Stimulated activated CD8-positive, alpha-beta memory T cell treated with anti-CD3 and anti-CD28 coated beads, Interleukin-12 subunit alpha, Interleukin-12 subunit beta, amount 100 ng/mL, for 24 hours (primary cell): ENCODE results near the gene MIF.
"Not testable (repeated sequence)": the region's sequence is repeated elsewhere in the genome, so short reads cannot be mapped to it uniquely, and the experiment has no call there.

Experiments
- DNase-seq: peaks from one replicate; pipeline ENCODE4 v3.0.0-alpha.2; 2020; ENCODE audit errors: extremely low read depth

Gene MIF

DNA sequence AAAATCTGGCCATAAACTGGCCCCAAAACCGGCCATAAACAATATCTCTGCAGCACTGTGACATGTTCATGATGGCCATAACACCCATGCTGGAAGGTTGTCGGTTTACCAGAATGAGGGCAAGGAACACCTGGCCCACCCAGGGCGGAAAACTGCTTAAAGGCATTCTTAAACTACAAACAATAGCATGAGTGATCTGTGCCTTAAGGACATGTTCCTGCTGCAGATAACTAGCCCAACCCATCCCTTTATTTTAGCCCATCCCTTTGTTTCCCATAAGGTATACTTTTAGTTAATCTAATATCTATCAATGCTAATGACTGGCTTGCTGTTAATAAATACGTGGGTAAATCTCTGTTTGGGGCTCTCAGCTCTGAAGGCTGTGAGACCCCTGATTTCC is 6.0 kb downstream of the MIF start:
- DNase-seq, result not testable (repeated sequence)

DNA sequence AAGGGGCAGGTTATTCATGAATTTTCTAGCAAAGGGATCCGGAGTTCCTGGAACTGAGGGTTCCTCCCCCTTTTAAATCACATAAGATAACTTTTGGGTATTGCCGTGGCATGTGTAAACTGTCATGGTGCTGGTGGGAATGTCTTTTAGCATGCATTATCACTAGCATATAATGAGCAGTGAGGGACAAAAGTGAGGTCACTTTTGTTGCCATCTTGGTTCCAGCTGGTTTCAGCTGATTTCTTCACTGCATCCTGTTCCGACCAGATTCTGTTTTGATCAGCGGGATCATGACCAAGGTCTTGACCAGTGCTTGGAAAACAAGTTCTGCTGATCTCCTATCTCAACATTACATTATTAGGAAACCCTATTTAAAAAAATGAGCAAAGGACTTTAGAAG is 7.4 kb downstream of the MIF start:
- DNase-seq, result no peak

DNA sequence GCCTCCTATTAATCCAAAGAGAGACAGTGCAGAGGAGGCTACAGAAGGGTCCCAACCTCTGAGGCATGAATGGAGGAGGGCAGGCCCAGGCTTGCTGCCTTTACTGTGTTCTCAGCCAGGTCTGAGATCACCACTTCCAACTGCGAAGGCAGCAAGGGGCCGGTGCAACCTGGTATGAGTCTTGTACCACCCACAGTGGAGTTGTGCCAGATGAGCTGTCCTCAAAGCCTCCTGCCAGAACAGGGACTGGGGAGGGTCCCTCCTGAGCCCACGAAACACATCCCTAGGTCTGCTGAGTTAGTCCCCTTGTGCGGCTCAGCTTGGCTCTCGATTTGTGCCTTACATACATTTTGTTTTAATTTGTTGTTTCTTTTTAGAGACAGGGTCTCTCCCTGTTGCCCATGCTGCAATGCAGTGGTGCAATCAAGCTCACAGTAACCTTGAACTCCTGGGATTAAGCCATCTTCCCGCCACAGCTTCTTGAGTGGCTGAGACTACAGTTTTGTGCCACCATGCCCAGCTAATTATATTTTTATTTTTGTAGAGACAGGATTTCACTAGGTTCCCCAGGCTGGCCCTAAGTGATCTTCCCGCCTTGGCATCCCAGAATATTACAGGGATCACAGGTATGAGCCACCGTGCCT is 9.3 kb downstream of the MIF start:
- no peak for DNase-seq

DNA sequence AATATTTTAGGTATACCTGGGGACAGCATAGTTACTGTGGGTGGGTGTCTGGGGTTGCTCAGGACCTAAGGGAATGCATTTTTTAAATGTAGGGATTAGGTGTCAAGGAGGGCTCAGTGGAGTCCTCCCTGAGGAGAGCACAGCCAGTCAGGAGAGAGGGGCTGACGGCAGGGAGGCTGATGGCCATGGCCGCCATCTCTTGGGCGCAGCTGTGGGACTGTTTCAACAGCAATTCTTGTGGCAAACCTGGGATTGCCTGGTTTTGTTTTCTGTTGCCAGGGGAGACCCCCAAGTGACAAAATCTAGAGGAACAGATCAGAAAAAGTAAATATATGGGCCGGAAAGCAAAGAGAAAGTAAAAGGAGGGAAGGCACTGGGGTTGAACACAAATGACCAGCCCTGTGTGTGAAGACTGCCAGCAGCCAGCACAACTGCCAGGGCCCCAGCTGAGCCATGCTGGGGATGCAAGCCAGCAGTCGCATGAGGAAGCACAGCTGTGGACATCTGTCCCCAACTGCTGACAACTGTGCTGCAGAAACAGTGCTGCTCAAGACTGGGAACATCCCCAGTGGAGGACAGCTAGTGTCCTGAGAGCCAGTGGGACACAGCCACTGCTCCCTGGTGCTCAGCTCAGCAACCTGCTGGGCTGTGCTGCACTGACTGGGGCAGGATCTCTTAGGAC is 10.5 kb downstream of the MIF start:
- DNase-seq, result no peak

DNA sequence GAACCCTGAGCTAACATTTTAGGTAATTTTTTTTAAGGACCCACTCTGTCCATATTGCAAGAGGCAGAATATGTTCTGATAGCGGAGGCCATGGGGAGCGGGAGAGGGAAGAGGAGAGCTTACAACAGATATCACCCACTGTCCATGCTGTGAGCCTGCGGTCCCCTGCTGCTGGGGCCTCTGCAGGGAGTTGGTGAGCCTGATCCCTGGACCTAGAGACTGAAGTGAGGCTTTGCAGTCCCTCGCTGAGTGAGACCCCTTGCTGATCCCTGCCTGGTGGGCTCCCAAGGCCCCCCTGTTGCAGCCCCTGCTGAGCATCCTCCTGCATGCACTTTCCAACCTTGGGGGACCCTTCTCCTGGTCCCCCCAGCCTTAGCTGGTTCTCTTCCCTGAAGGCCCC is 12.5 kb downstream of the MIF start:
- no peak for DNase-seq

DNA sequence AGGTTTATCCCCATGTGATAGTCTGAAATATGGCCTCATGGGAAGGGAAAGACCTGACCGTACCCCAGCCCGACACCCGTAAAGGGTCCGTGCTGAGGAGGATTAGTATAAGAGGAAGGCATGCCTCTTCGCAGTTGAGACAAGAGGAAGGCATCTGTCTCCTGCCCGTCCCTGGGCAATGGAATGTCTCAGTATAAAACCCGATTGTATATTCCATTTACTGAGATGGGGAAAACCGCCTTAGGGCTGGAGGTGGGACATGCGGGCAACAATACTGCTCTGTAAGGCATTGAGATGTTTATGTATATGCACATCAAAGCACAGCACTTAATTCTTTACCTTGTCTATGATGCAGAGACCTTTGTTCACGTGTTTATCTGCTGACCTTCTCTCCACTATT is 13.2 kb downstream of the MIF start:
- DNase-seq, result not testable (repeated sequence)

DNA sequence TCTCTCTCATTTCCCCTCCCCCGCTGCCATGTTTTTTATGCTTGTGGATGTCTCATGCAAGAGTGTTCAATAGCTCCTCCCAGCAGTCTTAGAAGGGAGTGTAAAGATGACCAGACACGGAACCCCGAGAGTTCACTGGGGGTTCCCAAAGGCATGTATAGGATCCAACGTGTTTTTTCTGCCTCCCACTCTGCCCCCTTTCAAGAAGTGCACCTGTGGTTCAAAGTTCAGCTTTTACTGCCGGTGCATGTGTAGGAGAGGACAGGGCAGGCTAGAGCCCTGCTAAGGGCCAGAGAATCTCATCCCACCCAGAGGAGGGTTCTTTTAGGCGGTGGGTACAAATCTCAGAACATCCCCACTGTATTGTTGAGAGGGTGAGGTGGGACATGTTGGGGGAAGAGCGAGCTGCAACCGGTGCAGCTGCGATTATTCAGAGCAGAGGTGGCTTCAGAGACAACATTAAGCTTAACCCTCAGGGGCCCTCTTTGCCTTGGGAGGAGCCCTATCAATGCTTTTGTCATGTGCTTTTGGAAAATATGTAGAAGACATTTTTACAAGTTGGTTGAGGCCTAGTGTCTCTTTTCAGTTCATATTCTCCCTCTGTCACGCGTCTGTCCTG is 14.5 kb downstream of the MIF start:
- DNase-seq, result no peak

DNA sequence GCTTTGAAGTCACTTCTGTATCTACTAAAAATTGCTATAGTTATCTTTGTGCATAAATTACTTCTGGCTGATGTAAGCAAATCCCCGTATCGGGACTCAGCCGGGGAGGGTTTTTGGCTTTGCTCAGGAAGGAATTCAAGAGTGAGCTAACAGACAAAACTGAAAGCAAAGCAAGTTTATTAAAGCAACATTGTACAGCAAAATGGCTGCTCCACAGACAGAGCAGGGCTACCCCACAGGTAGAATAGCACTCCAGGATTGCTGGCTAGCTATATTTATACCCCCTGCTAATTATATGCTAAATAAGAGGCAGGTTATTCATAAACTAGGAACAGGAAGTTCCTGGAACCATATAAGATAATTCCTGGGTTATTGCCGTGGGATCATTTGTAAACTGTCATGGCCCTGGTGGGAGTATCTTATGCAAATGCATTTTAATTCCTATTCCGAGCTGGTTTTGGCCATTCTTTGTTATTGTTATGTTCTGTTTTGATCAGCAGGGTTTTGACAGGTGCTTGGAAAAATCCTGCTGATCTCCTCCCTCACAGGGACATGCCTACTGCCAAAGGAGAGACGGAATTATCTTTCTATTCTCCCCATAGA is 15.2 kb downstream of the MIF start:
- no peak for DNase-seq

DNA sequence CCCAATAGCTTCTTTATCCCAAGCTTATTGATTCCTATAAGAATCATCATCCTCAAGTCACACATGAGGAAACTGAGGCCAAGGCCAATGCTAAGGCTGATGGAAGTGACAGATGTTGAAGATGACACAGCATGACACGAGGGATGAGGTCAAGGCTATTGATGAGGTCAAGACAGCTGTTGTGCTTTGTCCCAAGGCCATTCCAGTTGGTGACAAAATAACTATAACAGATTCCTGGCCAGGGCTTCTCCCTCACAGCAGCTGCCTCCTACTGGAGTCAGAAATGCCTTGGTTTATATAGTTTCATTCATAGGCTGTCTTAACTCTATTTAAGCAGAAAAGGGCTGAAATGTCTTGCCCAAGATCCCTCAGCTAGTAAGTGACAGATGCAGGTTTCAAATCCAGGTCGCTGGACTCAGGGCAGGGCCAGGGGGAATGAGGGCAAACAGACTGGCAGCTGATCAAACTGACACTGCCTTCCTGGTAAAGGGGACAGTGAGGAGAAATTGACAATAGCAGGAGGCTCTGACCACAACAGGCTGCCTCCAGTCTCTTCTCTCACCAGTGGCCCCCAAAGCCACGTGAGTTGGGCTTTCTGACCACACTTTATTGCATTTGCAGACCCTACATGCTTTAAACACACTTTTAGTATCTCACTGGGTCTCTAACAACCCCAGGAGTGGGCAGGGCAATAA is 16.5 kb downstream of the MIF start:
- DNase-seq, result no peak

DNA sequence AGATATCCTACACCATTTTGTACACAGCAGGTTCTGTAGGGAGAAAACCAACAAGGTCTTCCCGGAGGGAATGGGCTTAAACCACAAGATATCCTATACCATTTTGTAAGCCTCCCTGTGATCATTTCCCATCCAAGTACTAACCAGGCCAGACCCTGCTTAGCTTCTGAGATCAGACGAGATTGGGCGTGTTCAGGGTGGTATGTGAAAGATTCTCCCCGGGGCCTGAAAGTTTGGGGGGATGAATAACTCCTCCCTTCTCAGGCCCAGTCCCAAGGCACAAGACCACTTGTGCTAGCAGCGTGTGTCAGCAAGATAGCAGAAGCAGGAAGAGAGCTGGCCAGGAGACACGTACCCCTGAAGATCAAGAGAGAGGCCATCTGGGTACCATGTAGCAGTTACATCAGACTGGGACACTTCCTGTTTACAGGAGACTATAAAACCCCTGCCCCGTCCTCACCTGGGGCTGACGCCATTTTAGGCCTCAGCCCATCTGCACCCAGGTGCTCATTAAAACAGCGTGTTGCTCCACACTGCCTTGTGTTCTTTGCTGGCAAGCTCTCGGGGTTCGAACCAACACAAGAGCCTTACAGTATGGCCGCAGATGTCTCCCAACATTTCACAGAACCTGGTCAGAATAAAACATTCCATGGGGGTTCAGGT is 17.3 kb downstream of the MIF start:
- DNase-seq, result no peak

DNA sequence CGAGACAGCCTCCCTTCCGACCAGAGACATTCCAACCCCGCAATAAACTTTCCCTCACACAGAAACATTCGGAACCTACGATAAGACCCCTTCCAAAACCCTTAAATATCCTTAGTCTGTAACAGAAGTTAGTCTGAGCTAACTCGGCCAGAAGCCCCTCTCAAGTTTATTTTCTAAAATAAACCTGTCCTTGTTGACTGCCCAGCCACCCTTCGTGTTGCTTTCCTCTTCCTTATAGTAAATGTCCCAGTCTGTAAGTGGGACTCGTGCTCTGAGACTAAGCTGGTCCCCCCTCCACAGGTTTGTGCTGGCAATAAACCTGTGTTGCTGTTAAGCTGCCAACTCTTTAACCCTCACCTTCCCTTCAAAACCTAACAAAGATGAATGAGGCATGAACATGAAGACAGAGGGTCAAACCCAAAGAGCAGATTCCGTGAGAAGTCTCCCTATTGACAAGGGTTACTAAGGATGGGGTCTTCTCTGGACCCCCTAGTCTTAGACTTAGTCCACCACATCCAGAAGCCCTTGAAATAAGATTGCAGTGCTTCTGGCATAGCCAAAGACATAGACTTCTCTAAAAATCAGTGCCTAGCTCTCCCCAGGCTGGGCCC is 18.2 kb downstream of the MIF start:
- DNase-seq, result no peak

DNA sequence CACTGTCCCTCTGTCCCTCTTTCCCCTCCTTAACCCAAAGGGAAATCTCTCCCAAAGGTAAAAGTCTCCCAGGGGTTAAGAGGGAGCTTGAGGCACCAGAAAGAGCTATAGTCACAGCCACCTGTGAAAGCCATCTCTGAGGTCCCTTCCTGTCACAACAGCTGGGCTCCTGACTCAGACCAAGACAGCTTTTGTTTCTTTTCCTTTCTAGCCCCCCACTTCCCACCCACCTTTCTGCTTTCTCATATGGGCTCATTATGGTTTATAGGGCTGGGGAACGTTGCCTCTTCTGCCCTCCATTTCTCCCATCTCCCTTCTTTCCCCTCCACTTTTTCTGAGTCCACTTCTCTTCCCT is 19.1 kb downstream of the MIF start:
- DNase-seq, result no peak

DNA sequence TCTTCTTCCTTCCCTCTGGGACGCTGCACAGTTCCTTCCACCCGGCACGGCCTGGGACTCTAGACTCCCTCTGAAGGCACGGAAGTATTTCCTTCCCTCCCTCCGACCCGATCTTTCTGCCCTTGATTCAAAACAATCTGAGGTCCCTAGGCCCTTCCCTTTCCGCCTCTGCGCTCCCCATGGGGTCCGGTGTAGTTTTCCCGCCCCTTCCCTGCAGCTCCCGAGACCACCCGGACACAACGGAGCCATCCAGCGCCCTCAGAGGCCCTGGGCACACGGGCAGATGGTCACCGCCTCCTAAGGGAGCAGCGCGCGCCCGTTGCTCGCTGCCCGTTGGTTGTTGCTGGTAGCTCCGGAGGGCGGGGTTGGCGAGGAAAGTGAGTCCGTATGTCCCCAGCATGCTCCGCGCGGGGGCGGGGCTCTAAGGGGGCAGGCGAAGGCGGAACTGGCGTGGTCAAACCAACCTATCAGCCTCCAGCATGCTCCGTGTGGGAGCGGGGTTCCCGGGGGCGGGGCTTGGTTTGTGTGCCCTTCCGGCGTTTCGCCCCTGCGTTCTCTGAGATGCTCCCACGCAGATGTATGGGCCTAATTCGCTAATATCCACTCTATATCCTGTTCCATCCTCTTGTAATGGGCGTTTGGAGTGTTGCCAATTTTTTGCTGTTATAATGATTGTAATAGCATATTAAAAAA is 19.6 kb downstream of the MIF start:
- peak; percentile 99 for DNase-seq

DNA sequence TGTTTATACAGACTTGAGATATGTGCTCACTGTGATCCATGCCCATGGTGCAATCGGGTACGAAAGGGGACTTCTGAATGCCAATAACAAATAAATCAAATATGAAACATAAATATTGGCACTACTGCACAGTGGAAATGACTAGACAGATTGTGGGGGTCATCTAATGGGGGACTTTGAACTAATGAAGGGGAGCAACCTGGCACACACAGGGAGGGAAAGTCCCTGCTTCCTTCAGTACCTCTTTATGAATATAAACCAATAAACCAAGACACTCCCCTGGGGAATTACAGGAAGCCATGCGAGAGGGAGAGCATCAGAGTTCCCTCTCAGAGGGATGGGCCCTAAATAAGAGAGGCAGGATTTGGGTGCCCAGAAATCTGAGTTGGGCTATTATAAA is 21.1 kb downstream of the MIF start:
- no peak for DNase-seq

DNA sequence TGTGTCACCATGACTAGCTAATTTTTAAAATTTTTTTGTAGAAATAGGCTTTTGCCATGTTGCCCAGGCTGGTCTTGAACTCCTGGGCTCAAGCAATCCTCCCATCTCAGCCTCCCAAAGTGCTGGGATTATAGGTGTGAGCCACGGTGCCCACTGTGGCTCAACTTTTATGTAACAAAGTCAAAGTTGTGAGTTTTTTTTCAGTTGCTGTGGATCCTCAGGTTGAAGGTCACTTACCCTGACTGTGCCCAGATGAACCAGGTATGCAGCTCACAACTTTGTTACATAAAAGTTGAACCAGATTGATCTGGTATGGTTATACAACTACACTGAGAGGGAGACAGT is 26.1 kb downstream of the MIF start:
- DNase-seq, result not testable (repeated sequence)

DNA sequence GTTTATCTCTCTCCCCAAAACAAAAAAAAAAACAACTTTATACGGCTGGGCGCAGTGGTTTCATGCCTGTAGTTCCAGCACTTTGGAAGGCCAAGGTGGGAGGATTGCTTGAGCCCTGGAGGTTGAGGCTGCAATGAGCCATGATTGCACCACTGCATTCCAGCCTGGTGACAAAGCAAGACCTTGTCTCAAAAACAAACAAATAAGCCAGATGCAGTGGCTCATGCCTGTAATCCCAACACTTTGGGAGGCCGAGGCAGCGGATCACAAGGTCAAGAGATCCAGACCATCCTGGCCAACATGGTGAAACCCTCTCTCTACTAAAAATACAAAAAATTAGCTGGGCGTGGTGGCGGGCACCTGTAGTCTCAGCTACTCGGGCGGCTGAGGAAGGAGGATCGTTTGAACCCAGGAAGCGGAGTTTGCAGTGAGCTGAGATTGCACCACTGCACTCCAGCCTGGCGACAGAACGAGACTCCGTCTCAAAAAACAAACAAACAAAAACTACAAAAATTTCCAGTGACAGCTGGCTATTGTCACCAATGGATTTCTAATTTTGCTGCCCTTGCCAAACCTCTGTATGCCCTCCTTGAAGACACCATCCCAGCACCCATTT is 27.5 kb downstream of the MIF start:
- not testable (repeated sequence) for DNase-seq

DNA sequence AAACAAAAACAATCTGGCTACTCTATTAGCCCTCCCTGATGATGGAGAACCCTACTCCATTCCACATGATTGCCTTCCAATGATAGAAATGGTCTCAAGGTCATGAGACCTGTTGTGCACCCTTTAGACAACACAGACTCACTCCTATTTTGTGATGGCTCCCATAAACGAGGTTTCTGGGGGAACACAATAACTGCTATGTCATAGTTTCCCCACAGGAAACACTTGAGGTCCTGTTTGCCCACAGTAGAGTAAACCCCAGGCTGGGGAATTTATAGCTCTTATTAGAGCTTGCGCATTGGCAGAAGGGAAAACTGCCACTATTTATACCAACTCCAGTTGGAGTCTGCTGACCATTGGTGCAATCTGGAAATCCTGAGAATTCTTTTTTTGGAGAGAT is 28.7 kb downstream of the MIF start:
- DNase-seq, result no peak

DNA sequence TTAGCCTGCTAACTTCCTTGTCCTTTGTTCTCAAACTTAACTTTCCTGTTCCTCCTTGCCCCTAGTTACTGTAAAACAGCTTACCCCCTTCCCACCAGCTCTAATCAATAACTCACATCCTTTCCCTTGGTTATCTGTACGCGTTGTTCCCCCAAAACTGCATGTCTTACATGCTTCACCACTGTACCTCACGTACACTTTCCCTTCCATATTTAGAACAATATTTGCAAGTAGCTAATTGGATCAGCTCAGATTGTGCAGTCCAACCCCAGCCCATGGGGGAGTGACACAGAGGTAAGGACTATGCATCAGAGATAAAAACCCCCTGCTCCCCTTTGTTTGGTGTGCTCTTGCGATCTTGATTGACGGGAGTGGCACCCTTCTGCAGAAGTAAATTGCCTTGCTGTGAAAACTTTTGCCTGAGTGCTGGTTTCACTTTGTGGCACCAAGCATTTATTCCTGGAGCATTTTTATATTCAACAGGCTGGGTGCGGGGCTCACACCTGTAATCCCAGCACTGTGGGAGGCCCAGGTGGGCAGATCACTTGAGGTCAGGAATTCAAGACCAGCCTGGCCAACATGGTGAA is 30.9 kb downstream of the MIF start:
- DNase-seq, result no peak

DNA sequence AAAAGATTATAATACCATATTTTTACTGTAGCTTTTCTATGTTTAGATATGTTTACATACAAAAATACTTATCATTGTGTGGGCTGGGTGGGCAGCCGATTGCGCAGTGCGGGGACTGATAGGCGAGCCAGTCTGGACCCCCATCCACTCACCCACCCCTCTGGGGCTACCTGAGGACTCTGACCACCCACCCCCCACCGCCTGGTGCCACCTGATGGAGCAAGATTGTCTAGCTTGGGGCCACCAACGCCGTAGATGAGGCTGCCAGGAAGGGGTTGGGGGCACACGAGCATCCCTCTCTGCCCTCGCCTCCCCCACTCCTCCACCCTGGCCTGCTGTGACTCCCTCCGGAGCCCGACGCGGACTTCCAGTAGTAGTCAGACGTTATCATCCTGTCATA is 32.4 kb downstream of the MIF start:
- no peak for DNase-seq

DNA sequence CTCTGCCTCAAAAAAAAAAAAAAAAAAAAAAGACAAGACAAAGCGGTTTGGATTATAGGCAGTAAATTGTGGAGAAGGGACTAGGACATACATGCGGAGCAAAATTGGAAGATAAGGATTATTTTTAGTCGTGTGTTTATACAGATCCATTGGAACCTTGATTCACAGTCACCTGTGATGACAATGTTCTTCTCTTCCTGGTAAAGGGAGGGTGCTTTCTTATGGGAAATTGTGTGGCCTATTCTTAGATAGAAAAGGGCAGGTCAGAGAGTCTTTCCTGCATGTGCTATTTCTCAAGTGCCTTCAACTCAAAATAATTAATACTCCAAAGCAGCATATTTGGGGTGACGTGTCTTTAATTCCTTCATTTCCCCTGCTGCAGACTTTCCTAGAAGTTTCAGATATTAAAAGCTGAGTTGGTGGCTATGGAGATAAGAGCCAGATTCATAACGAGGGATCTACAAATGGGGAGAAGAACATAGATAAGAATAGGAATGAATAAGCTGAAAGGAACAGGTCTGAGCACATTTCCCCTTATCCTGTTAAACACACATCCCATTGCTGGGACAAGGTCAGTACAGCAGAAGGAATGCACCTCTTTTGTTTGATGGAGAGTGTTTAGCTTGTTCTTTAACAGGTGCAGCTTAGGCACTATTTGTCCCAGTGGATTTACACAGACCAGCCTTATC is 44.3 kb downstream of the MIF start:
- DNase-seq, result no peak
